ENCODE results near the gene COL6A5.

Gene COL6A5

GRCh38 chr3:130462089-130462488, 116.6 kb downstream of the COL6A5 start:
- no peak overlapping the region for H3K4me3 ChIP-seq (ENCODE audit: low read depth, low read length)
- TF ChIP-seq CTCF (IDR thresholded peaks at IDR 0.05; ENCODE audit: insufficient read depth, low read depth, low read length, missing control alignments) = no peak
- DNase-seq (ENCODE audit: low read depth) = no peak

- DNase-seq (ENCODE audit: low read depth) = no peak
- TF ChIP-seq CTCF (IDR thresholded peaks at IDR 0.05; ENCODE audit: insufficient read depth, low read depth, low read length, missing control alignments) = no peak
- H3K4me3 ChIP-seq (ENCODE audit: low read depth, low read length) = no peak overlapping the region
Measured at GRCh38 chr3:130463221-130463620, 117.7 kb downstream of the COL6A5 start.

- no peak for TF ChIP-seq CTCF (IDR thresholded peaks at IDR 0.05; ENCODE audit: insufficient read depth, low read depth, low read length, missing control alignments)
- DNase-seq (ENCODE audit: low read depth) = no peak
- H3K4me3 ChIP-seq (ENCODE audit: low read depth, low read length) = no peak overlapping the region
Measured at GRCh38 chr3:130465521-130465920, 120.0 kb downstream of the COL6A5 start.

- no peak for TF ChIP-seq CTCF (IDR thresholded peaks at IDR 0.05; ENCODE audit: insufficient read depth, low read depth, low read length, missing control alignments)
- no peak for DNase-seq (ENCODE audit: low read depth)
- H3K4me3 ChIP-seq (ENCODE audit: low read depth, low read length) = no peak overlapping the region
Measured at GRCh38 chr3:130468311-130468710, 122.8 kb downstream of the COL6A5 start.

- no peak for DNase-seq (ENCODE audit: low read depth)
- TF ChIP-seq CTCF (IDR thresholded peaks at IDR 0.05; ENCODE audit: insufficient read depth, low read depth, low read length, missing control alignments) = no peak
- H3K4me3 ChIP-seq (ENCODE audit: low read depth, low read length) = no peak overlapping the region
Measured at GRCh38 chr3:130470126-130470525, 124.7 kb downstream of the COL6A5 start.

GRCh38 chr3:130473416-130473815, 127.9 kb downstream of the COL6A5 start:
- no peak for DNase-seq (ENCODE audit: low read depth)
- no peak overlapping the region for H3K4me3 ChIP-seq (ENCODE audit: low read depth, low read length)
- TF ChIP-seq CTCF (IDR thresholded peaks at IDR 0.05; ENCODE audit: insufficient read depth, low read depth, low read length, missing control alignments) = no peak

- peak; percentile 15 for TF ChIP-seq CTCF (IDR thresholded peaks at IDR 0.05; ENCODE audit: insufficient read depth, low read depth, low read length, missing control alignments)
- DNase-seq (ENCODE audit: low read depth) = peak; percentile 18
Measured at GRCh38 chr3:130480736-130481135, 135.3 kb downstream of the COL6A5 start.

More at GRCh38 chr3:130480736-130481135, 135.3 kb downstream of the COL6A5 start:
- H3K4me3 ChIP-seq (ENCODE audit: low read depth, low read length) = no peak overlapping the region

Data from GM12865 (cell line).